GM18499 (cell line): ENCODE results near the gene KIAA0930.
"Not testable (repeated sequence)": the region's sequence is repeated elsewhere in the genome, so short reads cannot be mapped to it uniquely, and the experiment has no call there.

Source experiments
- ATAC-seq: cut with Tn5 transposase; IDR thresholded peaks from one replicate; pipeline ENCODE4 v1.9.1; 2021; ENCODE audit warnings: moderate number of reproducible peaks; ENCODE audit not compliant: insufficient read depth, unreplicated experiment

KIAA0930 gene

GRCh38 chr22:45240810-45241631 is at the start of gene KIAA0930:
KIAA0930 (minus strand) TSS chr22:45240894; CDS start chr22:45240703, 191 bp downstream.
- no peak for ATAC-seq

GRCh38 chr22:45286854-45287551 is 46.3 kb upstream of the KIAA0930 start:
- no peak for ATAC-seq

- no peak for ATAC-seq
These were observed 44.8 kb upstream of the KIAA0930 start for GRCh38 chr22:45285263-45286058.

GRCh38 chr22:45284705-45285262 is 44.1 kb upstream of the KIAA0930 start, which contains the start of gene UPK3A:
UPK3A (plus strand) TSS chr22:45284949; CDS start chr22:45285014, 65 bp downstream.
- no peak for ATAC-seq

GRCh38 chr22:45281010-45281409 is 40.3 kb upstream of the KIAA0930 start:
- ATAC-seq: no peak

GRCh38 chr22:45280587-45280980 is 39.9 kb upstream of the KIAA0930 start:
- no peak for ATAC-seq

GRCh38 chr22:45278125-45278524 is 37.4 kb upstream of the KIAA0930 start:
- ATAC-seq: no peak

- ATAC-seq: not testable (repeated sequence)
These were observed 37.0 kb upstream of the KIAA0930 start for GRCh38 chr22:45277720-45278119.

- ATAC-seq: no peak
These were observed 35.9 kb upstream of the KIAA0930 start for GRCh38 chr22:45276507-45277105.

- no peak for ATAC-seq
These were observed 32.9 kb upstream of the KIAA0930 start for GRCh38 chr22:45273452-45274075.

GRCh38 chr22:45272498-45272897 is 31.8 kb upstream of the KIAA0930 start:
- no peak for ATAC-seq

GRCh38 chr22:45271667-45272201 is 31.0 kb upstream of the KIAA0930 start:
- no peak for ATAC-seq

- no peak for ATAC-seq
These were observed 29.7 kb upstream of the KIAA0930 start for GRCh38 chr22:45270095-45271020.

GRCh38 chr22:45268958-45269844 is 28.5 kb upstream of the KIAA0930 start:
- ATAC-seq: no peak

- ATAC-seq: no peak
These were observed 27.7 kb upstream of the KIAA0930 start for GRCh38 chr22:45268167-45268957.

GRCh38 chr22:45265535-45265934 is 24.8 kb upstream of the KIAA0930 start:
- ATAC-seq: no peak
